WERI-Rb-1 (cell line): ENCODE results near the gene ELOVL4.

Experiments
- DNase-seq: peaks from one replicate; pipeline ENCODE4 v3.0.0-alpha.2; 2020
- H3K27ac ChIP-seq: fragments of 250-450 bp; sonication (Bioruptor Pico); 2 replicates; pipeline ENCODE4 v1.5.1; 2020; ENCODE audit warnings: mild to moderate bottlenecking, moderate library complexity
- H3K27me3 ChIP-seq: fragments of 250-450 bp; sonication (Bioruptor Pico); 2 replicates; pipeline ENCODE4 v1.5.1; 2021; ENCODE audit warnings: mild to moderate bottlenecking, low read depth, moderate library complexity; ENCODE audit not compliant: insufficient read depth, severe bottlenecking
- H3K36me3 ChIP-seq: fragments of 250-450 bp; sonication (Bioruptor Pico); 2 replicates; pipeline ENCODE4 v1.5.1; 2020; ENCODE audit warnings: mild to moderate bottlenecking, moderate library complexity
- H3K4me3 ChIP-seq: 2 replicates; pipeline ENCODE4 v1.5.1; 2011; ENCODE audit warnings: low read depth, mild to moderate bottlenecking, control low read depth, low read length
- H3K9me3 ChIP-seq: fragments of 250-450 bp; sonication (Bioruptor Pico); 2 replicates; pipeline ENCODE4 v1.5.1; 2021; ENCODE audit warnings: mild to moderate bottlenecking, moderate library complexity; ENCODE audit not compliant: severe bottlenecking
- CTCF ChIP-seq: IDR thresholded peaks from 2 replicates; pipeline ENCODE4 v1.5.1; 2011; ENCODE audit warnings: low read depth, mild to moderate bottlenecking, control low read depth, inconsistent platforms, low read length

Gene ELOVL4

DNA sequence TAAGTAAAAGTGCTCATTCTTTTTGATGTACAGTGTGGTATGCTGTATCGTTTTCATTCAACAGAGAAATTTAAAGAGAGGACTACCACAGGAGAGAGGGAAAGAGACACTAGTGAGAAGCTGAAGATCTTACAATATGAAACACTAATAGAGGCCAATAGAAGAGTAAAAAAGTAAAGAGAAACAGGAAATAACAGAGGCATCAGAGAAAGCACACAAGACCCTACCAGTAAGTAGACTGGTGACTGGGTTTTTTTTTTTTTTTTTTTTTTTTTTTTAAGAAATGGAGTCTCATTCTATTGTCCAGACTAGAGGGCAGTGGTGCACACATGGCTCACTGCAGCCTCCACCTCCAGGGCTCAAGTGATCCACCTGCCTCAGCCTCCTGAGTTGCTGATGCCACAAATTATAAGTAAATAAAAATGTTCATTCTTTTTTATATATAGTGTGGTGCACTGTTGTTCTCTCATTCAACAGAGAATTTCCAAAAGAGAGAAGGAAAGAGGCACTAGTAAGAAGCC, 18.8 kb downstream of the ELOVL4 start:
- Histone ChIP-seq H3K27ac (no peak overlapping the region), H3K4me3 (no peak overlapping the region), H3K27me3 (no peaks in the 10 kb centered on the region), H3K9me3 (no peaks in the 10 kb centered on the region), H3K36me3 (peaks cover 8% of the 10 kb centered on the region; the same call in 1 of the 2 replicates)
- TF ChIP-seq CTCF, result no peak
- no peak for DNase-seq

DNA sequence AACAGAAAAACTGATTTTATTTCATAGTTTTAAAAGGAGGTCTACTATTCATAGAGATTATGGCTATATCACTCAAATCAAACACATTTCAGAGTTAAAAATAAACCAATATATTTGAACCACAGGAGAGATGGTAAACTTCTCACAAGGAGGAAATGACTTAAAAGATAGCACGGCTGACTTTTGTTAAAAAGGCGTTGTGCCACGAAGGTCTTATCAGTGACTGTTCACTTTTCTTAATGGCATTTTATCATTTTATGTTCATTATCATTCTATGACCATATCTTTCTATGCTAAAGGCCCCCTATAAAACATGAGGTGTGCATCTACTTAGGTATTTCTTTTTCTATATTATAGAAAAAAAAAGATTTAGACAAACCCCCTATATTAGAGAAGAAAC, 19.6 kb downstream of the ELOVL4 start:
- Histone ChIP-seq H3K27me3 (no peaks in the 10 kb centered on the region), H3K27ac (no peak overlapping the region), H3K36me3 (peaks cover 8% of the 10 kb centered on the region; the same call in 1 of the 2 replicates), H3K4me3 (no peak overlapping the region), H3K9me3 (no peaks in the 10 kb centered on the region)
- TF ChIP-seq CTCF, result no peak
- DNase-seq, result no peak

DNA sequence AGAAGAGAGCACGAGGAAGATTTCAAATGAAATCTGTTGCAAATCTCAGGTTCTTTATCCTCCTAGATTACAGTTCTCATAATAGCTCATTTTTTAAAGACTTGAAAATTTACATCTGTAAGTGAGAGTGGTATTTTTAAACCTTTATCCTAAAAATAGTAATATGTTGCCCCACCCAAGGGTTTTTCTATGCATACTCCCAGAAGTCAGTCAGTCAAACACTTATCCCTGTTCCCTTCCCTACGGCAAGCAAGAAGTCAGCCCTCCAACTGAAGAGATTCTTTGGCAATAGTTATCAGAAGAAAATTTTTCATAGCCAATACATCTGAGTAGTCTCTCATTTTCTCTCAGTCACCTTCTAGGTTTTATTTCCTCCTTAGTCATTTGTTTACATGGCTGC, 24.1 kb downstream of the ELOVL4 start:
- no peak overlapping the region for H3K27ac ChIP-seq
- H3K4me3 ChIP-seq, result no peak overlapping the region
- peaks cover 22% of the 10 kb centered on the region for H3K36me3 ChIP-seq
- no peaks in the 10 kb centered on the region for H3K27me3 ChIP-seq
- DNase-seq, result no peak
- no peaks in the 10 kb centered on the region for H3K9me3 ChIP-seq
- TF ChIP-seq CTCF, result no peak

- Histone ChIP-seq H3K9me3 (no peaks in the 10 kb centered on the region), H3K27ac (no peak overlapping the region), H3K36me3 (peaks cover 22% of the 10 kb centered on the region), H3K27me3 (no peaks in the 10 kb centered on the region), H3K4me3 (no peak overlapping the region)
- no peak for TF ChIP-seq CTCF
- DNase-seq, result no peak
Measured at GRCh38 chr6:79922018-79922417, 25.3 kb downstream of the ELOVL4 start.

GRCh38 chr6:79913369-79913768, 34.0 kb downstream of the ELOVL4 start:
- Histone ChIP-seq H3K4me3 (no peak overlapping the region), H3K9me3 (no peaks in the 10 kb centered on the region), H3K27me3 (no peaks in the 10 kb centered on the region), H3K36me3 (no peaks in the 10 kb centered on the region), H3K27ac (no peak overlapping the region)
- peak; percentile 56 for DNase-seq
- no peak for TF ChIP-seq CTCF

DNA sequence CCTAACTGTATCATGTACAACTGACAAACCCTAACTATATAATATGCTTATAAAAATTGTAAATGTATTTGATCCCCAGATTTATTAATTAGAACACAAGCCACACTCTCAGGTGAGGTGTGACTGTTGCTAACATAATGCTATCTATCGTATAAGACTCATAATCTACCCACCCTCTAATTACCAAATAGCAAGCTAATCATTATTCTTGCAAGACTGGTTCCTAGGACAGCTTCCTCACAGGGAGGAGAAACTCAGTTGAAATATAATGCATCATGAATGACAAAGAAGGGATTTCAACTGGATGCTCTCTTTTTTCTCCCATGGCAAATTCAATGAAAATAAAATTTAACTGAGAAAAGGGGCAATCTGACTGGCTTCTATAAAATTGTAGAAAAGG, 35.4 kb downstream of the ELOVL4 start:
- no peaks in the 10 kb centered on the region for H3K36me3 ChIP-seq
- no peak overlapping the region for H3K4me3 ChIP-seq
- H3K9me3 ChIP-seq, result no peaks in the 10 kb centered on the region
- no peak for DNase-seq
- TF ChIP-seq CTCF, result no peak
- no peak overlapping the region for H3K27ac ChIP-seq
- no peaks in the 10 kb centered on the region for H3K27me3 ChIP-seq
